ENCODE results near the gene NOX5.

Gene NOX5

DNA sequence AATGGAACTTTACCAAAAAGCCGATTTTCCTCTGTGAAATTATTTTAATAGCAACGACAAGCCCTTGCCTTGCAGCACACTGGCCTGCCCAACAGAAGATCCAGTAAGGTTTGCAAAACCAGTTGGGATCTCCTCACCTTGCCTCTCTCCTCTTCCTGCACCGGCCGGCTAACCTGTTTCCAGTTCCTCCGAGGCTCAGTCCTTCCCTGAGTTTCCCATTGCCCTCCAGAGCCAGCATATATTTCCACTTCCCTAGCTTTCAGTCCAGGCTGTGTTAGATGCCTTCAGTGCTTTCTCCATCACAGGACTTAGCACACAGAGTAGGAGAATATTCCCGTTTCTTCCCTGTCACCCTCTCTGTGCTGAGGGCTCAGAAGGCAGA, 60.3 kb downstream of the NOX5 start:
- H3K27ac ChIP-seq: no peak overlapping the region
- no peak for DNase-seq (ENCODE audit: low read depth, low spot score)

DNA sequence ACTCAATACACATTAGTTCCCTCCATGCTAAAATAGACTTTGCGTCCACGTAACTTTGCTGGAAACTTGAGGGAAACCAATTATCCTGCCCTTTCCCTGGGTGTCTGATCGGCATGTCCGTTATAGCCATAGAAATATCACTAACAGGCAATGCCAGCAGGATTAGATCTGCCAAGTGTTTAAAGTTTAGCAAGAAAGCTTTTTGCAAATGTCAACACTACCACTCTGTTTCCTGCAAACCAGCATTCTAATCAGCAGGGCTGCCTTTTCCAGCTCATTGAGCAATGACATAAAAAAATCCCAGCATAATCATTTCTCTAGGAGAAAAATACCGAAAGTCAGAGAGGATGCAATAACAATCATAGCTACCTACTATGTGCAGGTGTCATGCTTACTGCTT, 60.9 kb downstream of the NOX5 start:
- H3K27ac ChIP-seq: no peak overlapping the region
- DNase-seq (ENCODE audit: low read depth, low spot score): no peak

DNA sequence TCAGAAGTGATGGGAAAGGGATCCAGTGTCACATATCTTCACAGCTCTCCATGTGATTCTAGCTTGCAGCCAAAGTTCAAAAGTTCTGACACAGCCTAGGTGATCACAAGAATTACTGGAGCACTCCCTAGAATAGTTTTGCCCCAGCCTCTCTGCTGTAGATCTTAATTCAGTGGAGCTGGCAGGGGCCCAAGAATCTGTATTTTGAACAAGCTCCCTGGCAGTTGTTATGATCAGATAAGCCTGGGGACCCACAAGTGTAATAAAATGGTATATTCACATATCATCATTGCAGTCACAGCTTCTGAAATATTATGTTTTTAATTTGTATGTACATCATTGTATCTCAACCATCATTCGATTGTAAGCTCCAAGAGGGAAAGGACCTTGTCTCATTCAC, 62.3 kb downstream of the NOX5 start:
- no peak for DNase-seq (ENCODE audit: low read depth, low spot score)

DNA sequence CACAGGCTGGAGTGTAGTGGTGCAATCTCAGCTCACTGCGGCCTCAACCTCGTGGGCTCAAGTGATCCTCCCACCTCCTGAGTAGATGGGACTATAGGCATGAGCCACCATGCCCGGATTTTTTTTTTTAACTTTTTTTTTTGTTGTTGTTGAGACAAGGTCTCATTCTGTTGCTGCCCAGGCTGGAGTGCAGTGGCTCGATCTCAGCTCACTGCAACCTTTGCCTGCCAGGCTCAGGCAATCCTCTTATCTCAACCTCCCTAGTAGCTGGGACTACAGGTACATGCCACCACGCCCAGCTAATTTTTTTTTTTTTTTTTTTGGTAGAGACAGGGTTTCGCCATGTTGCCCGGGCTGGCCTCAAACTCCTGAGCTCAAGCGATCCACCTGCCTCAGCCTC, 64.1 kb downstream of the NOX5 start:
- no peak for DNase-seq (ENCODE audit: low read depth, low spot score)
- H3K27ac ChIP-seq: no peak overlapping the region

More for the DNA sequence above, 62.3 kb downstream of the NOX5 start:
- no peak overlapping the region for H3K27ac ChIP-seq

DNA sequence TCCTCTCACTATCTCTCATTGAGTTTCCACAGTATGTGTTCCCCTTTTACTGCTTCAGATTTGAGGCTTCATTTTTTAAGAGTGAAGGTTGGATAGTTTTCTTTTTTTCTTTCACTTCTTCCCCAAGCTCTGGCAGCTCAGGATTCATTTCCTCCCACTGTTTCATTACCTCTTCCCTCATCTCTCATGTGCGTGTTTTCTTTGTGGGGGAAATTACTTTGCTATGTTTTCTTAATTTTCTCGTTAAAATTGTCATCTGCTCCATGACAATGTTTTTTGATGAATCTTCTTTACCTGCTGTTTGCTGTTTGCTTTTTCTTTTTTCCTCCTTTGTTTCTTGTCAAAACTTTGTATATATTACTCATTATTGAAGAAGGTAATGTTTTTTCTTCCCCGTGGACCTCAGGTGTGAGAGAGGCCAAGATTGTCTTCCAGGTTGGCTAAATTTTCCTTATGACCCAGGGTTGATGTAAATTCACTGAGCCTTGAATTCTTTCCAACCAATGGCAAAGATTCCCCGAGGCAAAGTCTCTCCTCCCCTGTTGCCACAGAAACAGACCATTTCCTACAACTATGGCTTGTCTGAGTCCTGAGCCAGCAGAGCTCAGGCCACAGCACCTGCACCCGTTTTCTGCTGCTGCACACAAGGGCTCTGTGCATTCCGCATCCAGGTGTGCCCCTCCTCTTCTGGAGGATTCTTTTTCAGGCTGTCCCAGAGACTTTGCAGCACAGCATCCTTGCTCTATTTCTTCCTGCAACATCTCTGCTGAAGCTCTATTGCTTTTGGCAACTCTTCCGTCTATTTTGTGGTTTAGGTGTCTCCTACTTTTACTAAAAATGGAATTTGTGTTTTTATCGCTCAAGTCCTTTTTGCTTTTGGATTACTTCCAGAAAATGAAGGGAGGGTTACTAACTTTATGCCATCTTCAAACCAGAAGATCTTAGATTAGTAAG, 66.1 kb downstream of the NOX5 start:
- H3K27ac ChIP-seq: no peak overlapping the region
- no peak for DNase-seq (ENCODE audit: low read depth, low spot score)

DNA sequence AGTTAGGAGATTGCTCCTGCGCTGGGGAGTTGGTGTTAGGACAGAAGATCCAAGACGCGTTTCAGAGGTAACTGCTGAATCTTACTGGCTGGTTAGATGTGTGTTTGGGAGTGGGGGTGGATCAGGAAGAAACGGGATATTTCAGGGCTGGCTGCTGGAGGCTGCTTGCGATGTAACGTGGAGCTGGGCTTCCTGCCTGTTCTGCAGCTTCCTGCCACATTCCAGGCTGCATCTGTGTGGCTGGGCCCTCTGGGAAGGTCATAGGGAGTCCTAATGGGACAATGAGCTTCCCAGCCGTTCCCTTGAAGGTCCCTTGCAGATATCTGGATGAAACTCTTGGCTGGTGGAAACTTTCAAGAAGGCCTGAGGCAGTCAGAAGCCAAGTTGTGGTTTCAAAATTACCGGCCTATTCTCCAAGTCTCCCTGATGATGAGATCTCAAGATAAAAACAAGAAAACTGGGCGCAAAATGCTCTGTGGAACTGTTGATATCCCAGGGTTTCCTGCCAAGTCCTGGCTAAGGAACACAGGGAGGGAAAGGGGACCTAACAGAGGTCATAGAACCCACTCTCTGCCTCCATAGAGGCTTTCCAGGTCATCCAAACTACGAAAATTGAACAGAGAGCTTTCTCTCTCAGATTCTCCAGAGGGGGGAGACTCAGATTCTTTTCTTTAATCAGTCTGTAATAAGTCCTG, 67.0 kb downstream of the NOX5 start:
- no peak overlapping the region for H3K27ac ChIP-seq
- no peak for DNase-seq (ENCODE audit: low read depth, low spot score)

DNA sequence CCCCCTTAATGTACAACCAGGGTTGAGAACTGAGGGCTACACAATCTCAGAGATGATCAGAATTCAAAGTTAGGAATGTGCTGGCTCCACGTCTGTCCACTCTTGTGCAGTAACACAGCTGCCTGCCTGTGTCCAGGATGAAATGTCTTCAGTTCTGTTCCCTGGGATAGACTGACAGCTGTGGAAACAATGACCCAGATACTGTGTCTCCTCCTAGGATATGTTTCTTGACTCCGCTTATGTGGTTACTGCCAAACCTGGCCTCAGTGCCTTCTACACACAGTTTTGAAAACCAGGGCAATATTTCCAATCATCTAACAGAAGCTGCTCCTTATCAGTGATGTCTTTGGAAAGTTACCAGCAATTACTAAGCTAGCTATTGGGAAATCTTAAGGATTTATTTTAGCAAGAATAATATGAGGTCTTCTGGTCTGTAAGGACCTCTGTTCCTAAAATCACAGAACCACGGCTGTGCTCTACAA, 67.6 kb downstream of the NOX5 start:
- no peak for DNase-seq (ENCODE audit: low read depth, low spot score)
- H3K27ac ChIP-seq: no peak overlapping the region

DNA sequence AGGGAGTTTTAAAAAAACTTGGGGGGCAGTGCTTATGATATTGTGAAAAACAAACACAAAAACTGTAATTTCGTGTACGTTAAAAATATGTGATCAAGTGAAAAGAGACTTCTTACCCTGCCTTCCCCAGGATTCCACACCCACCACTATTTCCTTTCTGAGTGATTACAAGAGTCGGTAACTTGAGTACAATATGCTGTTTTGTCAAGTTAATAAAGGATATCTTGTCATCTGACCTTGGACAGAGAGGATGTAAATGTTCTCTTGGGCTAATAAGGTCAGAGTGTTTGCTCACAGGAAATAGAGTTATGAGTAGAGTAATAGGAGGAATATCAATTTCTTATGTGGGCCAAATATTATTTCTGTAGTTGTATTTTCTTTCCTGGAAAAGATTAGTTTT, 68.1 kb downstream of the NOX5 start:
- no peak overlapping the region for H3K27ac ChIP-seq
- DNase-seq (ENCODE audit: low read depth, low spot score): no peak

DNA sequence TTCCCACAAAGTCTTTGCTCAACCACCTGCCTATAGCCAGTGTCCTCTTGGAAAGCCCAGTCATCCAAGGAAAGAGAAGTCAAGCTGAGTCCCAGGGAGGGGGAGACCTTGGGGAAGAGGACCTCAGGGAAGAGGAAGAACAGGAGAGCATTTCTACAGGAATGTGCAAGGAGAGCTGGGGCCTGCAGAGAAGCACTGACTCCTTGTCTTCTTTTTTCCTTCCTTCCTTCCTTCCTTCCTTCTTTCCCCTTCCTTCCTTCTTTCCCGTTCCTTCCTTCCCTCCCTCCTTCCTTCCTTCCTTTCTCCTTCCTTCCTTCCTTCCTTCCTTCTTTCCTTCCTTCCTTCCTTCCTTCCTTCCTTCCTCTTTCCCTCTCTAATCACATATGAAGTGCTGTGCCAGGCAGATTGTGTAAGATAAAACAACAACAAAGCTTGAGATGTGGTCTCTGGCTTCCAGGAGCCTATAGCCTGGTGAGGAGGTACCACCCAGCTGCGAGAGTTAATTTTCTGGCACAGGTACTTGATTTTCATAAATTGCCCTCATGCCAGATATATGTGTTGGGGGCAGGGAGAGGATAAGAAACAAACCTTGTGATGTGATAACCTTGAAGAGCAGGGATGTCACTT, 70.0 kb downstream of the NOX5 start:
- H3K27ac ChIP-seq: no peak overlapping the region
- no peak for DNase-seq (ENCODE audit: low read depth, low spot score)

DNA sequence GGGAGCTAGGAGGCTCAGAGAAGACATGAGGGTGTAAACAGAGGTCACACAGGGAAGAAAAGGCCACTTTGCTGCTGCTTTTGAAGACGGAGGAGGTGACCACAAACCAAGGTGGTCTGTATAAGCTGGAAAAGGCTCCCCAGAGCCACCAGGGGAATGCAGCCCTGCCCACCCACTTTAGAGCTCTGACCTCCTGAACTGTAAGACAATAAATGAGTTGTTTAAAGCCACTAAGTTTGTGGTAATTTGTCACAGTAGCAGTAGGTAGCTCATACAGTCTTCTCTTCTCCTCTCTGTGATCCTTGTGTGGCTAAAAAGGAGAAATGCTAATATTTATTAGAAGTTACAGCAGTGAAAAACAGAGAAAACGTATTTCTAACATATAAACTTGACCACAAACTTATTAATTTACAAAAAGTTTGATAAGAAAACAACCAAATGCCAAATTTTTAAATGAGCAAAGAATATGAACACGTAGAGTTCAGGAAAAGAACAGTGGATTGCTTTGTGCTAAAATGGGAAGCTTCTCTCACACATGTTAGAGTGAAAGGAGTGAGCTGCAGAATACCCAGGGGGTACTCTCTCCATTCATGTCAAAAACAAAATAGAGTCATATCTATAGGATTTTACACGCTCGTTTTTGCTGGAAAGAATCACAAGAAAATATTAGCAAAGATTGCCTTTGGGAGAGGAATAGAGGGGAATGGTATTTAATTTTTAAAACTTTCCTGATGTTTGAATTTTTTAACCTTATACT, 71.0 kb downstream of the NOX5 start:
- no peak overlapping the region for H3K27ac ChIP-seq
- DNase-seq (ENCODE audit: low read depth, low spot score): no peak

DNA sequence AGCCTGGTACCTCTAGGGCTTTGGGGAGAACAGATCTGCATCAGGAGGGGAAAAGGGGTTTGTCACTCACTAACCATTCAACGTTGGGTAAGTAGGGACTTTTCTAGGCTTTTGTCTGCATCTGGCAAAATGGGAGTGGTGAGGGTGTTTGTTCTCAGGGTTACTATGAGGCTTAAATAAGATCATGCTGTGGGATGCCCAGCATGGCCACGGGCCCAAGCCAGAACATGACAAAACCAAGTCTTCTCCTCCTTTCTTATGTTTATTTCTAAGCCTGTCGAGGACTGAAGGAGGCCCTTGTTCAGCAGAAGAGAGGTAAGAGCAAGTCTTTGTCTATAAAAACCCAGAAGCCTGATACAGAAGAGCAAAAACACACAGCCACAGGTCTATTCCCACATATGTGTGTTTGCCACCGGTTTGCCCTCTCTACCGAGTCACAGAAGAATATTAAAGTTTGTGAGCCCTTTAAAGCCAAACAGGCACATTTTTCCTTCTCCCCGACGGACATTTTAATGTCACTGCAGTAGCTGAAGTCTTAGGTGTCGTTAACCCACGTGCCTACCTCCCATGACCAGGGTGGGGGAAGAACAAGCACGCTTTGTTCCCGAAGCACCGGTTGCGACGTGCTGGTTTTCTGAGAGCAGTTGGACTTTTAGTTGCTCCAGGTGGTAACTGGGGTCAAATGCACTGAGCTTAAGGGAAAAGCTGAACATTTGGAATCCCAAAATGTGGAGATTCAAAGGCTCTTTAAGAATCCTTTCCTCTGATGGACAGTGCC, 72.1 kb downstream of the NOX5 start:
- no peak for DNase-seq (ENCODE audit: low read depth, low spot score)
- H3K27ac ChIP-seq: no peak overlapping the region

DNA sequence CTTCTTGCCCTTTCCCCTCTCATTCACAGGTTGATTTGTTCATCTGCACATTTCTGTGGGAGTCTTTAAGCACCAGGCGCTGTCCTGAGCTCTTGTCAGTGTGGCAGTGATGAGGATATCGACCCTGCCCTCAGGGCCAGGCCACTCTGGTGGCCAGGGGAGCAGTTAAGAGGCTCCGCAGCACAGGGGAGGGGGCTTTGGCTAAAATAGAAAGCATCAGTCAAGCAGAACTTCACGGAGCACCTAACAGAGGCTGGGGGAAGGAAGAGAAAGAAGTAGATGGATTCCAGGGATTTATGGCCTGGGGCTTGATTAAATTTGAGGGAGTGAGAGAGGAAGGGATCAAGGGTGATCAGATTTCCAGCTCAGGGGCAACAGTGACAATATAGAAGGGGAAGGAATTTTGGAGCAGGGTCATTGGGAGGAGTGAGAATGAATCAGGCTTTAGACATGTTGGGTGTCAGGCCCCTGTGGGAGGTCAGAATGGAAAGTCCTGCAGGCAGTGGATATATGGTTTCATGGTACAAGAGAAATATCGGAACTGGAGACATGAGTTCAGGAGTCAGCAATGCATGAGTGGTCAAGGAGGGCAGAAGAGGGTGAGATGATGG, 73.0 kb downstream of the NOX5 start:
- no peak for DNase-seq (ENCODE audit: low read depth, low spot score)
- no peak overlapping the region for H3K27ac ChIP-seq

DNA sequence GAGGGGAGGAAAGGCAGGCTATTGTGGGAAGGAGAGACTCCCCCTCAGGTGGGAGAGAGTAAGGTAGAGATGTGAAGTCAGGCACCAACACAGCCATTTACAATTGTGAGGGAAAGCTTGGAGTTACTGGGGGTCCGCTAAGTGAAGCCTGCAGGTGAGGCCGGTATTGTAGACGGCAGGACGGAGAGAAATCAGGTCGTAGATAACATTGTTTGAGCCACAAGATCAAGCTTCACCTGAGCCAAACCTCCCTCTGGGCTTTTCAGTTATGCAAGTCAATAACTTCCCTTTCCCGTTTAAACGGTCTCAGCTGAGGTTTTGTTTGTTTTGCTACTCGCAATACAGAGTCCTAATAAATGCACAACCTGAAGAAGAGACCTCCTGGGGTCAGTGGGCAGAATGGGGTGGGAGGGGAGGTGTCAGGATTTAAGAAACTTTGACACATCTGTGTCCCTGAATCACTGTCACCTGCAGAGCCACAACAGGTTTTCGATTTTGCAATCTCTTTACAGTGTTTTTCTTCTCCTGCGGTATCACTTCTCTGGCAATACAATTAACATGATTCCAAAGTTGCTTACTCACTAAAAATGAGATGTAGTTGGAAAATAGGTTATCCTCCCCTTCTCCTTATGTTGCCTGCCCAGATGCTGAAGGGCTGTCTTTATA, 73.9 kb downstream of the NOX5 start:
- H3K27ac ChIP-seq: no peak overlapping the region
- DNase-seq (ENCODE audit: low read depth, low spot score): no peak

DNA sequence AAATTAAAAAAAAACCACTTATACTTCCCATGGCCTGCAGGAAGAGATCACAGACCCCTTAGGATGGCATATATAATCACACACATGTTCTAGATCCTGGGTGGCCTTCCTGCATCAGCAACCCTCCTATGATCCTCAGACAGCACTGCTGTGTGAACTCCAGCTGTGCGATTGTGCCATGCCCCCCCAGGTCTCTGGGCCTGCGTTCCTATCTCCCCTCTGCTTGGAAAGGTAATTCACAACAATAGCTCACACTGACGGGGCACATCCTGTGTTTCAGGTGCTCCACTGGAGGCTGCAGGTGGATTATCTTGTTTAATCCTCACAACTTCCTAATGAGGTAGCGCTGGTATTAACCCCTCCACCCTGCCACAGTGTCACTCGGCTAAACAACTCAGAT, 74.8 kb downstream of the NOX5 start:
- DNase-seq (ENCODE audit: low read depth, low spot score): no peak
- H3K27ac ChIP-seq: no peak overlapping the region

DNA sequence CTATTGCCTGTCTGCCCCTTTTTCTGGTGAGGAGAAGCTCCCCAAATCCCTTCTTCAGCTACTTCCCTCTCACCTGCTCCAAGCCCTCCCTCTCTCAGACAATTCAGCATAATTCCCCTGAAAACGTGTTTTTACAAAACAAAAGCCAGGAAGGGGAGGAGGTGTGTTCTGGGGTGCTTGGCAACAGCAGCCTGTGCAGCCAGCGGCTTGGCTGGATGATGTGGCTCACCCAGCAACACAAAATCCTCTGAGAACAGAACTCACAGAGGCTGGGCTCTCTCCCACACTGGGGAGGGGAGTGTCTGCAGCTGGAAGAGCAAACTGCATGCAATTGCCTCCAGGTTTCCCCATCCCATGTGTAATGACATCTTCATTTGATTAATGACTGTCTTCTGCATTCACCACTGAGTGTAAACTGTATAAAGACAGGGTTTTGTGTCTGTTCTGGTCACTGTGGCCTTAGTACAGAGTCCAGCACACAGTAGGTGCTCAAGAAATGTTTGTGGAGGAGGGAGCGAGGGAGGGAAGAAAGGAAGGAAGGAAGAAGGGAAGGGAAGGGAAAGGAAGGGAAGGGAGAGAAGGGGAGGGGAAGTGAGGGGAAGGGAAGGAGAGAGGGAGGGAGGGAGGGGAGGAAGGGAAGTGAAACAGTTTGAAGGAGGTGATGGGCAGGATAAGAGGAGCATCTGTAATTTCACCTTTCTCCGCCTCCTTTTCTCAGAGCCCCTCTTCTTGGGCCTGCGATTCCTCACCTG, 75.9 kb downstream of the NOX5 start:
- no peak overlapping the region for H3K27ac ChIP-seq

DNA sequence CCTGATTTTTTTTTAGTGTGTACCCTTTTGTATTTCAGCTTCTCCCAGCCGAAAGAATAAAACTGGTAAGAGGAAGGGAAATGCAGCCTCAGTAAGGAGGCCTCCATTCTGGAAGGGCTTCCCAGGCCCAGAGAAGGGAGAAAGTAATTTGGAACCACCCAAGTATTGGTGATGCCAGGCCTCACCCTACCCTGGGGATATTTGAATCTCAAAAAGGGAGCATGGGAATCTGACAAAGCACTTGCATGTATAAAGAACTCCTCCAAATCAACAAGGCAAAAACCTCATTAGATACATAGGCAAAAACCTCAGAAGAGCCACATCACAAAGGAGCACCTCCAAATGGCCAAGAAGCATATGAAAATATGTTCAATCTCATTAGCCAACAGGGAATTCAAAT, 77.2 kb downstream of the NOX5 start:
- no peak overlapping the region for H3K27ac ChIP-seq
- DNase-seq (ENCODE audit: low read depth, low spot score): no peak

More for the DNA sequence above, 75.9 kb downstream of the NOX5 start:
- no peak for DNase-seq (ENCODE audit: low read depth, low spot score)

DNA sequence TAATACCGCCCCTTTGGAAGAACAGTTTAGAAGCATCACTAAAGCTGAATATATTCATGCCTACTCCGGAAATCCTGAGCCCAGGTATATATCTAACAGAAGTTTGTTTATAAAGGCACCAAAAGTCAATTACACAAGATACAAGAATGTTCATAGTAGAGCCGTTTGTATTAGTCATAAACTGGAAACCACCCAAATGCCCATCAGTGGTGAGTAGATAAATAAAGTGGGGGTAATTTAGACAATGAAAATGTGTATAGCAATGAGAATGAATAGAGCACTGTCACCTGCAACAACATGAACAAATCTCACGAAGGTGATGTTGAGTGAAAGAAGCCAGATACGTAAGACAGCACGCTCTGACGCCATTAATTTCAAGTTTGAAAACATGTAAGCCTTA, 77.7 kb downstream of the NOX5 start:
- H3K27ac ChIP-seq: no peak overlapping the region
- peak; percentile 64 for DNase-seq (ENCODE audit: low read depth, low spot score)

DNA sequence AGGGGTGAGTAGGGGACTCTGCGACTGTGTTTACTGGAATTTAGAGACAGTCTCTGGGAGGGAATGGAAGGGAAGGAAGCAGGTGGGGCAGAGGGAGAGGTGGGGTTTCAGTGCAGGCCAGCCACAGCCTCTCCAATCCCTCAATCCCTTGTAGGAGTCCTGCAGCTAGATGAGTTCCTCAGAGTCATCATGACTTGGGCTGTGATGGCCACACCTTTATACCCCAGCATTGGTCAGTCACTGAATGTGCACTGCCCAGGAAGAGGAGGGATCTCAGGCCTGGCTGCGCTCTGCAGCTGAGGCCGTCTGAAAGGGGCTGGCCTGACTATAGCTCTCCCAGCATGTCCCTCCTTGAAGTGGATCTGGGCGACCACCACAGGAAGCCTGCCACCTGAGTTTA, 78.6 kb downstream of the NOX5 start:
- DNase-seq (ENCODE audit: low read depth, low spot score): no peak
- H3K27ac ChIP-seq: no peak overlapping the region

Measured in epithelial cell of prostate (primary cell).